Ishikawa (cell line): ENCODE results near the gene ING3.

Experiments
- CEBPB ChIP-seq: IDR thresholded peaks from 2 replicates; pipeline ENCODE4 v1.6.1; 2012
- CREB1 ChIP-seq: IDR thresholded peaks from 2 replicates; pipeline ENCODE4 v1.6.1; 2012; ENCODE audit warnings: low read depth
- EGR1 ChIP-seq: IDR thresholded peaks from 2 replicates; pipeline ENCODE4 v1.6.1; 2012
- EP300 ChIP-seq: IDR thresholded peaks from 2 replicates; pipeline ENCODE4 v1.6.1; 2012; ENCODE audit warnings: borderline replicate concordance
- FOXM1 ChIP-seq: IDR thresholded peaks from 2 replicates; pipeline ENCODE4 v1.6.1; 2012; ENCODE audit warnings: low read depth, borderline replicate concordance
- MAX ChIP-seq: IDR thresholded peaks from 2 replicates; pipeline ENCODE4 v1.6.1; 2012
- NFIC ChIP-seq: IDR thresholded peaks from 2 replicates; pipeline ENCODE4 v1.6.1; 2012
- RAD21 ChIP-seq: IDR thresholded peaks from 2 replicates; pipeline ENCODE4 v1.6.1; 2012; ENCODE audit warnings: low read depth
- REST ChIP-seq: IDR thresholded peaks from 2 replicates; pipeline ENCODE4 v1.6.1; 2012; ENCODE audit warnings: low read depth, mild to moderate bottlenecking
- TAF1 ChIP-seq: IDR thresholded peaks from 2 replicates; pipeline ENCODE4 v1.6.1; 2012; ENCODE audit warnings: low read depth, mild to moderate bottlenecking
- TCF12 ChIP-seq: IDR thresholded peaks from 2 replicates; pipeline ENCODE4 v1.6.1; 2012; ENCODE audit warnings: low read depth
- TEAD4 ChIP-seq: IDR thresholded peaks from 2 replicates; pipeline ENCODE4 v1.6.1; 2012
- USF1 ChIP-seq: IDR thresholded peaks from 2 replicates; pipeline ENCODE4 v1.6.1; 2012
- YY1 ChIP-seq: IDR thresholded peaks from 2 replicates; pipeline ENCODE4 v1.6.1; 2012; ENCODE audit warnings: low read depth
- ZBTB7A ChIP-seq: IDR thresholded peaks from 2 replicates; pipeline ENCODE4 v1.6.1; 2012; ENCODE audit warnings: low read depth

Gene ING3

GRCh38 chr7:120944826-120945562 lies 5.6 kb upstream of the ING3 start:
- TF ChIP-seq NFIC (no peak), REST (no peak), RAD21 (no peak), EGR1 (no peak)

DNA sequence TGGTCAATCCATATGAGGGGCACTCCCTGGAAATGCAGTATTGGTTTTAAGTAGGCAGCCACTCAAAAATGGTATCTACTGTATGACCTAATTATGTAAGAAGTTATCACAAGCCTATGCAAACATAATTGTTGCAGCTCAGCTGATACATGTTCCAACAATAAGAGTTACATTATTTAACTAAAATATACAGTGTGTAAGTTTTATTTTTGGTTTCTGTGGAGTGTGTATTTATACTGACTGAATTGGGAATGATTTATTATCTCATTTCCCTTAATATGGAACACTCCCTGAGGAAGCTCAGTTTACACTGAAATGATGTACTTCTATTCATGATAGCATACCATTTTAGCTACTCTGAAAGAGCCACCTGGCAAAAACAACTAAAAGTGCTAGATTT lies 2.6 kb upstream of the ING3 start:
- TF ChIP-seq FOXM1 (no peak), ZBTB7A (no peak), TCF12 (no peak)

GRCh38 chr7:120949393-120949911 lies 1.1 kb upstream of the ING3 start:
- TF ChIP-seq YY1: no peak
- no peak for TF ChIP-seq RAD21
- no peak for TF ChIP-seq CEBPB
- no peak for TF ChIP-seq USF1
- TF ChIP-seq EP300: no peak
- TF ChIP-seq TCF12: no peak
- TF ChIP-seq CREB1: no peak
- TF ChIP-seq TAF1: no peak
- no peak for TF ChIP-seq REST
- no peak for TF ChIP-seq FOXM1
- no peak for TF ChIP-seq NFIC
- no peak for TF ChIP-seq TEAD4
- TF ChIP-seq MAX: no peak
- TF ChIP-seq ZBTB7A: no peak
- TF ChIP-seq EGR1: no peak

GRCh38 chr7:120949998-120950538 lies 509 bp upstream of the ING3 start:
- peak; percentile 20; the same call in 1 of the 2 replicates for TF ChIP-seq TAF1
- no peak for TF ChIP-seq NFIC

DNA sequence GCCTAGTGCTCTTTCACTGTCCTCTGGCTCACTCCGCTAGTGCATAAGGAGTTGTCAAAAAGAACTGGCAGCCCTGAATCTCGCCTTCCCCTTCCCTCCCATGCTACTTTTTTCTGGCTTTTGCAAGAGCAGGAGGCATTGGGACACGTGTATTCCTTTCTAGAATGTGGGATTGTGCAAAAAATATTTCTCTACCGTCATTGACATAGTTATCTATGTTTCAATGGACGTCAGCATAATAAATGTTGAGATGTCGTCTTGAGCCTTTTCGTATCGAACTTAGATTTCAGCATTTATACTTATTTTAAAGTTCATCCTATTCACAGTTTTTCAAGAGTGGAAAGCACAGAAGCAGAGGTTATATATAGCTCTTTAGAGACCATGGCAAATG lies 727 bp downstream of the ING3 start:
- TF ChIP-seq TAF1 (no peak), MAX (peak; percentile 15; the same call in 1 of the 2 replicates), ZBTB7A (no peak), TEAD4 (no peak), CEBPB (no peak), TCF12 (no peak)

- TF ChIP-seq ZBTB7A (no peak), USF1 (no peak), FOXM1 (no peak), TAF1 (no peak), REST (no peak), CEBPB (no peak), EGR1 (no peak), CREB1 (no peak), TEAD4 (no peak), TCF12 (no peak), NFIC (no peak), YY1 (no peak), MAX (no peak)
These were observed 1.2 kb downstream of the ING3 start for GRCh38 chr7:120951826-120952225.
